ENCODE measurements around the gene PLK3.
A peak's percentile ranks its signal among the peaks of the same experiment; 100 is the strongest.
"Not testable (repeated sequence)": the region's sequence is repeated elsewhere in the genome, so short reads cannot be mapped to it uniquely, and the experiment has no call there.

The PLK3 gene

GRCh38 chr1:44799770-44800584 lies at the start of gene PLK3:
Gene PLK3, plus strand, starts transcription at chr1:44800377. Its CDS starts 87 bp downstream, at chr1:44800464.
- DNase-seq: peak; percentile 99

- DNase-seq: no peak
Measured at GRCh38 chr1:44757420-44757819, 42.8 kb upstream of the PLK3 start.

DNA sequence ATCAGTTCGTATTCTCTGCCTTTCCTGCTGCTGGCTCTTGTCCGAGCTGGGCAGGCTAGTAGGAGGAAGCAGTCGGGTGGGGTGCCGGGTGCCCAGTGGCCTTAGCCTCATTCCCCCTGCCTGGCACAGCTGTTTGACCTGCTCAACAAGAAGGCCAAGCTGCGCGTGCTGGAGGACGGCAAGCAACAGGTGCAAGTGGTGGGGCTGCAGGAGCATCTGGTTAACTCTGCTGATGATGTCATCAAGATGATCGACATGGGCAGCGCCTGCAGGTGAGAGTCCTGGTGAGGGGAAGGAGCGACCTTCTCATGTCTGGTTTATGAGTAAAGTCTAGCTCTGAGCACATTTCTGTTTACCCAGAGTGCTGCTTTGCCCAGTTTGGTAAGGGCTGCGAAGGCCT lies 41.1 kb upstream of the PLK3 start:
- DNase-seq: no peak

DNA sequence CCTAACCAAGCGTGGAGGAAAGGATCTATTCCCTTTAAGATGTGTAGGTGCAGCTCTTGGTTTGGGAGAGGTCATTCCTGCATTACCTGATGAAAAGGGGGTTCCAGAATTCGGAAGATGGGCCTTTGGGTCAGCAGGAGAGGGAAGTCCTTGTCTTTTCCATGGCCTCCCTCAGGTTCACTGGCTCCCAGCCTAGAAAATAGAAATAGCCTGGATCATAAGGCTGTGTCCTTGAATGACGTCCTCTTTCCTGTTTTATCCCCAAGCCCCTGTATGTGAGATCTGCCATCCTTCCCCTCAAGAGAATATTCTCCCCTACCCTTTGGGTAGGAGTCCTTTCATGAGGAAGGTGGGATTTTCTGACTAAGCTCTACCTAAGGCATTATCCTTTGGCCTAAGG lies 39.3 kb upstream of the PLK3 start:
- no peak for DNase-seq

GRCh38 chr1:44766421-44766820 lies 33.8 kb upstream of the PLK3 start:
- not testable (repeated sequence) for DNase-seq

DNA sequence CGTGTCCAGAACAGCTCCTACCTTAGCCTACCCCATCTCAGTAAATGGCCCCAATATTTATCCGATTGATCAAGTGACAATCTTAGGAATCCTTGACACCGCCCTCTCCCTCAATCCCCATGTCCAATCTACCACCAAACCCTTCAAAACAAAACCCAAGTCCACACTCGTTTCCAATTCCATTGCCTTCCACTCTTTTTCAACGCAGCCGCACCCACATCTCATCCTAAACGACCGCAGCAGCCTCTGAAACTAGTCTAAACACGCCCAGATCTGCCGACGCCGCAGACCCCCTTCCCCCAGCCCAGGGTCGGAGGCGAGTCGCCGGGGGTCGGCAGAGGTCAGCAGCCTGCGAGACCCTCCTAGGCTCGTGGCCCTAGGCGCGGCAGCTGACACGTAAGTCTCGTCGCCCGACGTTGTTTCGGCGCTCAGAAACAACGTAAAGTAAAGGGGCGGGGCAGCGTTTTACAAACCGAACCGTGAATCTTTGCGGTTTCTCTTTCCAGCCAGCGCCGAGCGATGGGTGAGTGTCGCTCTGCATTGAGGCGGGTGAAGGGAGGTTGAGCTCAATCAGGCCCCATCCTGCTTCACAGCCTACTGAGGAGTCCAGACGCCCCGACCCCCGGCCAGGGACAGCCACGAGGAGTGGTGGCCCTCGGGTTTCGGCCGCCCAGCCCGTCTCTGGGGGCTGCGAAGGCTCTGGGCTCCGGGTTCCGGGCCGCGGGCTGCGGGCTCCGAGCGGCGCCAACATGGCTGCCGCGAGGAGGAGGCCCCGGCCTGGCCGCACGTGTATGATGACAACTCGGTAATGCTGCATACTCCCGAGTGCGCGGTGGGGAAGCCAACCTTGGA lies 24.9 kb upstream of the PLK3 start, which contains the start of gene RPS8:
Gene RPS8, plus strand, starts transcription at position 463 of the 852 bp plus-strand sequence. Its CDS starts 57 bp downstream, at position 520.
- DNase-seq: peak; percentile 88 to 92

- DNase-seq: peak; percentile 39 to 55
Measured at GRCh38 chr1:44775930-44776729, 24.0 kb upstream of the PLK3 start.

DNA sequence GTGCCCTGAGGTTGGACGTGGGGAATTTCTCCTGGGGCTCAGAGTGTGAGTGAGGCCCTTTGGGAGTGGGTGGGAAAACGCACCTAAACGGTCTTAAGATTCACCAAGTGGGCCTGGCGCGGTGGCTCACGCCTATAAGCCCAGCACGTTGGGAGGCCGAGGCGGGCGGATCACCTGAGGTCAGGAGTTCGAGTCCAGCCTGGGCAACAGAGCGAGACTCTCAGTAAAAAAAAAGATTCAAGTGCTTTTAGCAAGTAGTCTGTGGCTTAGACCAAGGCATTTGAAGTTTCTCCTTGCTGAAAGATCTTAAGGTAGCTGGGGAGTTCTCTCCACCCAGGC lies 23.5 kb upstream of the PLK3 start:
- DNase-seq: no peak

DNA sequence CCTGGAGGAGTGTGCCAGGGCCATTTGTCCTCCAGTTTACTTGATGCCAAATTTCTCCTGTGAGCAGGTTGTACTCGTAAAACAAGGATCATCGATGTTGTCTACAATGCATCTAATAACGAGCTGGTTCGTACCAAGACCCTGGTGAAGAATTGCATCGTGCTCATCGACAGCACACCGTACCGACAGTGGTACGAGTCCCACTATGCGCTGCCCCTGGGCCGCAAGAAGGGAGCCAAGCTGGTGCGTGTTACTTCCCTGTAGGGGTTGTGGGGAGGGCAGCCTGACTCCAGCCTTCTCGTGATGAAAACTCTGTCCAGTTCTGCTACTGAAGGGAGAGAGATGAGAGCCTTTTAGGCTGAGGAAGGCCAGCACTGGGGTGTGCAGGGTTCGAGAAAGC lies 22.6 kb upstream of the PLK3 start:
- no peak for DNase-seq

DNA sequence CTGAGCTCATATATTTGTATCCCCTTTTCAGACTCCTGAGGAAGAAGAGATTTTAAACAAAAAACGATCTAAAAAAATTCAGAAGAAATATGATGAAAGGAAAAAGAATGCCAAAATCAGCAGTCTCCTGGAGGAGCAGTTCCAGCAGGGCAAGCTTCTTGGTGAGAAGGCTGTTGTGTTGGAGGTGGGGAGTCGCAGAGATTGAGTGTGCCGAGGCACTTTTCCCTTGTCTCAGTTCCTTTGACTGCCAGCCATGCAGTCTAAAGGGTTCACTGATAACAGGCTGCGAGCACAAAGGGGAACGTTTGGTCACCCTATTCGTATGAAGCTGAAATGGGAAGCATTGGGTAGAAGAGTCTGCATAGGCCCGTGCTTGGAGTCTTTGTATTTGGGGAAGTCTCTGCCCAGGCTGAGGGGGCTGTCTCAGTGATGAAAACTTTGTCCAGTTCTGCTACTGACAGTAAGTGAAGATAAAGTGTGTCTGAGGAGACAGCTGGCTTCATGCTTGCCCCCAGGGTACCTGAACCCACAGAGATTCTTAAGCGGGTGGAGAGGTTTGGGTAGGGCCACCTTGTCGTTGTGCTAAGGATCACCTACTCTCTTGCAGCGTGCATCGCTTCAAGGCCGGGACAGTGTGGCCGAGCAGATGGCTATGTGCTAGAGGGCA lies 22.1 kb upstream of the PLK3 start:
- DNase-seq: no peak

DNA sequence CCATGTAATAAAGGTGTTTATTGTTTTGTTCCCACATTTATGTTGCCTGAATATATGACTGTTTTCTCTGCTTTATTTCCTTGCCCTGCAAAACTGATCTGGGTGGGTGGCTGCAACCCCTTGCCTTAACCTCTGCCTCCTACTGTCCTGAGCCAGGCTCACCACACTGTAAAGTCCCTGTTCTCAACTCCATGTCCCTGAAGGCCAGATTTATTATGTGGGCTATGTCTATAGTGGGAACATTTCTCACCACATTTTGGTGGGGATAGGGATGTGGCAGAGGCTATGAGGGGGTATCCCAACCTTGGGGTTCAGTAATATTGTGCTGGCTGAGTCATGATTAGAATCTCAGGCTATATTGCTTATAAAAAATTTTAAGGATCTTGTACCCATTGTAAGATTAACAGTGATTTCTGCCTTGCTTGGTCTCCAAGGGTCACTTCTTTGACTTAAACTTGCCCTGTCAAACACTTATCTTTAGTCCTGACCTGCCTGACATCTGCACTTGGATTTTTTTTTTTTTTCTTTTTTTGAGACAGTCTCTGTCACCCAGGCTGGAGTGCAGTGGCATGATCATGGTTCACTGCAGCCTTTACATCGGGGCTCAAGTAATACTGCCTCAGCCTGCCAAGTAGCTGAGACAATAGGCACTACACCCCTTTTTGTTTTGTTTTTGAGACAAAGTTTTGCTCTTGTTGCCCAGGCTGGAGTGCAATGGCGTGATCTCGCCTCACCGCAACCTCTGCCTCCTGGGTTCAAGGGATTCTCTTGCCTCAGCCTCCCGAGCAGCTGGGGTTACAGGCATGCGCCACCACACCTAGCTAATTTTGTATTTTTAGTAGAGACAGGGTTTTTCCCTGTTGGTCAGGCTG lies 21.2 kb upstream of the PLK3 start:
- no peak for DNase-seq

DNA sequence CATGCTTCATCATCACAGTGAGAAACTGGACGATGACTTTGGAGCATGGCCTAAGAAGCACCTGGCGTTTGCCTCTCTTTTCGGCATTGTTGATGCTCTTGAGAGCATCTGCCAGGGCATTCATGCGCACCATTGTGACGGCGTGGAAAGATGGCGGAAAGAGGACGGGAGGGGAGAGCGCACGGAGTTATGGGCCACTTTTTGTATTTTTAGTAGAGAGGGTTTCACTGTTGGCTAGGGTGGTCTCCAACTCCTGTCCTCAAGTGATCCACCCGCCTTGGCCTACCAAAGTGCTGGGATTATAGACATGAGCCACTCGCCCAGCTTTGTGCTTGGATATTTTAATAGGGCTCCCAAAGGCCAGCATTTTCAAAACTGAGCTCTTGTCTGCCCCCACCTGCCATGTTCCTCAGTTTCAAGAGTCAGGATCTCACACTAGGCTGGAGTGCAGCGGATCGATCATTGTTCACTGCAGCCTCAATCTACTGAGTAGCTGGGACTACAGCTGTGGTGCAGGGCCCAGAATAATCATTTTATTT lies 19.5 kb upstream of the PLK3 start:
- DNase-seq: no peak

GRCh38 chr1:44783697-44784093 lies 16.5 kb upstream of the PLK3 start:
- DNase-seq: no peak

DNA sequence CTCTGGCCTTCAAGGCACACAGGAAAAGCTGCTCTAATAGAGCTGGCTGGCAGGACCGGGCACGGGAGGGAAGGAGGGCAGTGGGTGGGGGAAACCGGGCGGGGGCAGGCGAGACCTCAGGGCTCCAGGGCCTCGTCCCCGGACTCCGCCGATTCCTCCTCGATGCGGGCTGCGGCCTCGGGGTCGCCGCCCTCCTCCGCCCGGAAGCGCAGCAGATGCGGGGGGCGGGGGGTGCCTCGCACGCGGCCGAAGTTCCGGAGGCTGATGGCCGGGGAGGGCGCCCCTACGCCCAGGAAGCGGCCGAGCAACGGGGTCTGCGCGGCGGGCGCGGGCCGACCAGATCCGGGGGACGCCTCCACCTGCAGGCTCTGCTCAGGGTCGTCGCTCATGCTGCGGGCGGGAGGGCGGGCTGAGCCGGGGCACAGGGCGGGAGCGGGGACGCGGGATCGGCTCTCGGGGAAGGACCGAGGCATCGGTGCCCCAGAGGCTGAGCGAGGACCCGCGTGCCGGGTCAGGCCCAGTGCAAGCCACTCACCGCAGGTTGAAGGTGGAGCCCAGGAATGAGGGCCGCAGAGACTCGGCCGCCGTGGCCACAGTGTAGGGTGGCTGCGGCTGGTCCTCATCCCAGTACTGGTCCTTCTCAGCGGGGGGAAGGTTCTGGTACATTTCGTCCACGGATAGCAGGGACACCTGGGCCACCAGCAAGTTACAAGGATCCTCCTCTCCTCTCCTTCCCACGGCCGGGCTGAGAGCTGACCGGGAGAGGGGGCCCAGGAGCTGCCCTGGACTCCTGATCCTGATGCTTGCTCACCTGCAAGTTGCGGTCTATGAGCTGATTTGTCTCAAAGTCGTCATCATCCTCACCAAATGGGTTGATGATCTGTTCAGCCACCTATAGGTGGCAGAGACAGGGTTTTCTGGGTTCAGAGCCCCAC lies 15.8 kb upstream of the PLK3 start:
- peak in 1 of 2 donors; percentile 47 for DNase-seq

- no peak for DNase-seq
Measured at GRCh38 chr1:44785029-44785380, 15.2 kb upstream of the PLK3 start.

- DNase-seq: no peak
Measured at GRCh38 chr1:44785501-44786137, 14.6 kb upstream of the PLK3 start.

DNA sequence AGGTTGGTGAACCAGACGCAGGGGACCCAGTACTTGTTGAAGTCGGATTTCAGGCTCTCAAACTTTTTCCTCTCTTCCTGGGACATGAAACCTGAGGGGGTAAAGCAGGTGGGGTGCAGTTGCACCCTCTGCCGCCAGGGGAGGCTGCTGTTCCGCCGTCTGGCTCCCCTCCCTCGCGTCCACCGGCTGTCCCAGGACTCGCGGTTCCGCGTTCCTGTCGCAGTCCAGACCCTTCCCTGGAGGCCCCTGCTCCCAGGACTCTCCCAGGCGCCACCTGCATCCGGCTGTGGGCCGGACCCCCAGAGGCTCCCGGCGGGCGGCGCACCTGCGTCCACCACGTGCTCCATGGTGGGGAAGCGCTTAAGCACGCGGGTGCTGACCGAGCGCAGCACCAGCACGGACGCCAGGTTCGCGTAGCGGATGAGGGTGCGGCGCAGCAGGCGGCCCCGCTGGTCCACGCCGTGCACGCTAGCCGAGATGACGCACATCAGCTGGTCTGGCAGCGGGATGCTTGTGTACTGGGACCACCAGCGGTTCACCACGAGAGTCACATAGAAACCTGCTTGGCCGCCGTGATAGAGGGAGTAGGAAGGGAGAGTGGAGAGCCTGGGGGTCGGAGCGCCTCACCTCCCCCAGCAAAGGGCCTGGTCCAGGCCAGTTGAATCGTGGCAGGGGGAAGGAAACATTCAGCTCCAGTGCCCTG lies 13.9 kb upstream of the PLK3 start:
- peak; percentile 75 to 83 for DNase-seq

- no peak for DNase-seq
Measured at GRCh38 chr1:44786841-44787426, 13.2 kb upstream of the PLK3 start.

DNA sequence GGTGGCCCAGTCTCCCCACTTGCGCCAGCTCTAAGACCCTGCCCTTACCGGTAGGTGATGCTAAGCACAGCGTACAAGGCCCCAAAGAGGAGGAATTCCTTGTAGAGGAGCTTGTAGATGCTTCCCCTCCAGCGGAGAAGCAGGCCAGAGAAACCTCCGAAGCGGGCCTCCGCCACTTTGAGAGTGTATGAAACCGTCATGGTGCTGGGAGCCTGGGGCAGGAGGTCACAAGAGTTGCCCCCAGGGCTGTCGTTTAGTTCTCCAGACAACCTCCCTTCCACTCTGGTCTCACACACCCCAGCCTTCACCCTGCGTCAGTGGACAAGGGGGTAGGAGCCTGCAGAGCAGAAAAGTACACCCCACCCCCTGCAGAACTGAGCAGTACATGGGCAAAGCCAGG lies 12.7 kb upstream of the PLK3 start:
- no peak for DNase-seq

All from CD4-positive, alpha-beta T cell treated with Interferon alpha-2 for 1 hour (primary cell).